Esophagus muscularis mucosa (tissue), 4 donors: ENCODE measurements around the gene ATG13. TPM values are rescaled to one million over a fixed set of nuclear protein-coding genes. Genes with fewer than 3 reads are reported as not detected.

Source experiments
- DNase-seq: peaks from one replicate; pipeline ENCODE4 v3.0.0-alpha.2; 2017; ENCODE audit errors: extremely low spot score
- H3K27ac ChIP-seq, 4 donors: fragments of 200-600 bp; sonication (generic); replicated peaks in 1 of 4; 1 replicate in 3 of 4; 2 replicates in 1 of 4; pipeline ENCODE4 v1.5.1; 2016 to 2019; ENCODE audit warnings: mild to moderate bottlenecking in 1 of 4
- H3K27me3 ChIP-seq, 4 donors: fragments of 200-600 bp; sonication (generic); one replicate each; pipeline versions ENCODE4 v1.5.1 to v1.6.0; 2016 to 2019
- H3K36me3 ChIP-seq, 4 donors: fragments of 200-600 bp; sonication (generic); one replicate each; pipeline ENCODE4 v1.5.1; 2016 to 2019
- H3K4me1 ChIP-seq, 4 donors: fragments of 200-600 bp; sonication (generic); one replicate each; pipeline ENCODE4 v1.5.1; 2016 to 2019
- H3K4me3 ChIP-seq, 4 donors: fragments of 200-600 bp; sonication (generic); 1 replicate in 2 of 4; 2 replicates in 2 of 4; pipeline ENCODE4 v1.5.1; 2016 to 2019; ENCODE audit warnings: mild to moderate bottlenecking in 4 of 4, moderate library complexity in 1 of 4
- H3K9me3 ChIP-seq, 4 donors: fragments of 200-600 bp; sonication (generic); 1 replicate in 3 of 4; 2 replicates in 1 of 4; pipeline ENCODE4 v1.5.1; 2016 to 2019
- EP300 ChIP-seq: sonication (generic); formaldehyde crosslinking; IDR thresholded peaks from one replicate; pipeline ENCODE4 v1.6.1; 2017; ENCODE audit warnings: antibody characterized with exemption
- POLR2A ChIP-seq: fragments of 450-650 bp; IDR thresholded peaks from one replicate; pipeline ENCODE4 v1.6.1; 2017; ENCODE audit warnings: antibody characterized with exemption, moderate library complexity, mild to moderate bottlenecking, low read depth
- POLR2AphosphoS5 ChIP-seq, 2 donors: sonication (generic); formaldehyde crosslinking; IDR thresholded peaks; one replicate each; pipeline ENCODE4 v1.6.1; 2017; ENCODE audit warnings: antibody characterized with exemption in 2 of 2
- WGBS: methylation state at CpG from one replicate; pipeline ENCODE4 v1.1.5; 2018; 5-methylcytosine and 5-hydroxymethylcytosine counted together
- intact Hi-C: fragments of 100-400 bp; cut with DNase I; formaldehyde crosslinking; loops from one replicate; pipeline ENCODE4 v1.15.1; 2023
- total RNA-seq, 4 donors: library from RNA; depleted of rRNA; stranded (reverse); fragments of >200 nt; gene quantifications; one replicate each; pipeline versions ENCODE4 v1.1.0 to v1.2.1, GENCODE V29; 2016
- TF ChIP-seq, protein P1 (sequence below), 3 experiments: fragments of 200-600 bp in 2 of 3; fragments of 450-650 bp in 1 of 3; sonication (generic) in 2 of 3; IDR thresholded peaks; one replicate each; pipeline ENCODE4 v1.5.1; 2017 to 2019; ENCODE audit warnings: antibody characterized with exemption in 3 of 3, mild to moderate bottlenecking in 2 of 3, moderate library complexity in 1 of 3

The ATG13 gene
- total RNA-seq: 10 to 100 TPM; 68.7 to 74.3 (median 72.1) TPM

DNA sequence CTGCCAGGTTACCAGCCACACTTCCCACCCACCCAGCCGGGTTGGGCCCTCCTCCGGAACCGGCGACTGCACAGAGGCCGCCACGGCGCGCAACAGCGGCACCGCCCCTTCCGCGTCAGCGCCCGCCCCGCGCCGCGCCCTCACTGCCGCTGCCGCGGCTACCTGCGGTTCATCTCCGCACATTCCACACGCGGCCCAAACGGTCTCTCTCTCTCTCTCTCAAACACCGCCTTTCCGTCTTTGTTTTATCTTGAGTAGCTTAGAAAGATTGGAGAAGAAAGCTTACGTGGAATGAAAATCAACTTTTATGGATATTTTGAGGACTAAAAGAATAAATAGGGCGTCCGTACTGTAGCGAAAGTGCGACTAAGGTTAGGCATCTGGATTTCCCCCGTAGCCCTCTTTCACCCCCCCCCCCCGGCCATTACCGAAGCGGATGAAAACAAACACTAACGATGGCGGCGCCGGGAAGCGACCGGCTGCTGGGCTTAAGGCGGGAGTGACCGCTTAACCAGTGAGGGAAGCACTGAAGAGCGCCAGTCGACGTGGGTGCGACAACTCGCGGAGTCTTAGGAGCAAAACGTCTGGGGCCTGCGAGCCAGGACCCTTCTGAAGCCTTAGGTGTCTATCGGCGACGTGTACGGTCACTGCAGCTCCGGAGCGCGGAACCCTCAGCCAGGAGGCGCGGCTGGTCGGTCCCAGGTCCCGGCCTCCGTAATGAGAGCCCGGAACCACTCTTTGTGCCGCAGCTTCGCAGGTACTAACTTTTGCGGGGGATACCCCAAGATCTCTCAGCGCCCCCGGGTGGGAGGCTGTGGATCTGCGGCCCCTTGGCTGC is at the start of gene ATG13, which contains the start of gene HARBI1:
Gene ATG13, plus strand, starts transcription at position 420 of the 838 bp plus-strand sequence. CDS start 26,739 bp downstream, outside the sequence.
Gene HARBI1, minus strand, starts transcription at position 94 of the 838 bp plus-strand sequence. CDS start 990 bp downstream, outside the sequence.
- H3K4me1 ChIP-seq: peaks cover 18 to 65% (median 57%) of the 10 kb centered on the region in 4 donors

DNA sequence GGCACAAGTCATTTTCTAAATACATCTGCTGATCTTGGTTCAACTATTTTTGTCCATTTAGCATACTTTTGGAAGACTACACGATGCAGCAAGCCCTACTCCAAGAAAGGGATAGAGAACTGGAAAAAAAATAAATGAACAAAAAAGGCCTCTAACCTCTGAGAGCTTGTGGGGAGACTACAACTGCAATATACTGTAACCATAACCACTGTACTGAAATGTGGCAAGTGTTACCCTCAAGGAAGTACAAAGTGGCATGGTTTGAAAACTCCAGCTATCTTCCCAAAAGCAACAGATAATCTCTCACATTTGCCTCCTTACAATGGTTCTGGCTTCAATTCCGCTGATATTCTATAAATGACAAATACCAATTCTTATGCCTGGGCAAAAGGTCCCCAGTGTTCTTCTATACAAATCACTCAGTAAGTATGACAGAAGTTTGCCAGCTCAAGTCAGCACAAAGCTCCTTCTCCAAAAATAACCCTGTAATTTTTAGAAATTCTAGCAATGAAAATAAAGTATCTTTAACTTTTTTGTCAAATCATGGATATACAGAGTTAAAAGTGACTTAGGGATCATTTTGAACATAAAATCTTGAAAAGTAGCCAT is 46.5 kb upstream of the ATG13 start:
- no peak for DNase-seq
- Histone ChIP-seq H3K27ac (no peak overlapping the region), H3K36me3 (peaks cover 0 to 2% (median 0%) of the 10 kb centered on the region in 4 donors), H3K27me3 (no peaks in the 10 kb centered on the region), H3K9me3 (no peaks in the 10 kb centered on the region), H3K4me1 (peaks cover 10 to 28% (median 21%) of the 10 kb centered on the region in 4 donors), H3K4me3 (no peak overlapping the region)
- WGBS: 53% methylated on average over 2 of the region's 2 CpGs
- TF ChIP-seq POLR2AphosphoS5 (IDR thresholded peaks at IDR 0.05) (no peak), POLR2A (no peak), EP300 (no peak)
- TF ChIP-seq, protein P1, sequence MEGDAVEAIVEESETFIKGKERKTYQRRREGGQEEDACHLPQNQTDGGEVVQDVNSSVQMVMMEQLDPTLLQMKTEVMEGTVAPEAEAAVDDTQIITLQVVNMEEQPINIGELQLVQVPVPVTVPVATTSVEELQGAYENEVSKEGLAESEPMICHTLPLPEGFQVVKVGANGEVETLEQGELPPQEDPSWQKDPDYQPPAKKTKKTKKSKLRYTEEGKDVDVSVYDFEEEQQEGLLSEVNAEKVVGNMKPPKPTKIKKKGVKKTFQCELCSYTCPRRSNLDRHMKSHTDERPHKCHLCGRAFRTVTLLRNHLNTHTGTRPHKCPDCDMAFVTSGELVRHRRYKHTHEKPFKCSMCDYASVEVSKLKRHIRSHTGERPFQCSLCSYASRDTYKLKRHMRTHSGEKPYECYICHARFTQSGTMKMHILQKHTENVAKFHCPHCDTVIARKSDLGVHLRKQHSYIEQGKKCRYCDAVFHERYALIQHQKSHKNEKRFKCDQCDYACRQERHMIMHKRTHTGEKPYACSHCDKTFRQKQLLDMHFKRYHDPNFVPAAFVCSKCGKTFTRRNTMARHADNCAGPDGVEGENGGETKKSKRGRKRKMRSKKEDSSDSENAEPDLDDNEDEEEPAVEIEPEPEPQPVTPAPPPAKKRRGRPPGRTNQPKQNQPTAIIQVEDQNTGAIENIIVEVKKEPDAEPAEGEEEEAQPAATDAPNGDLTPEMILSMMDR (IDR thresholded peaks at IDR 0.05): no peak
- intact Hi-C loops: no loop called here

More for the DNA sequence above, at the start of gene ATG13, which contains the start of gene HARBI1:
- Histone ChIP-seq H3K4me3 (peak within 1 kb of the TSS; percentile 66 to 92 (median 86)), H3K9me3 (no peaks in the 10 kb centered on the region), H3K27ac (peak within 1 kb of the TSS; percentile 90 to 97 (median 96)), H3K27me3 (no peaks in the 10 kb centered on the region), H3K36me3 (peaks cover 0 to 27% (median 19%) of the 10 kb centered on the region in 4 donors)
- TF ChIP-seq EP300 (no peak), POLR2AphosphoS5 (IDR thresholded peaks at IDR 0.05) (peak; percentile 65 to 75), POLR2A (peak; percentile 40)
- TF ChIP-seq, protein P1 (IDR thresholded peaks at IDR 0.05): peak; percentile 84 to 92 (median 88)
- peak; percentile 96 for DNase-seq
- WGBS: 0% methylated on average over 53 of the region's 72 CpGs
- intact Hi-C loops: loop anchor here (2.0 kb wide), 1 partner anchor 227 kb away; the partner anchor contains the start of gene CHRM4

DNA sequence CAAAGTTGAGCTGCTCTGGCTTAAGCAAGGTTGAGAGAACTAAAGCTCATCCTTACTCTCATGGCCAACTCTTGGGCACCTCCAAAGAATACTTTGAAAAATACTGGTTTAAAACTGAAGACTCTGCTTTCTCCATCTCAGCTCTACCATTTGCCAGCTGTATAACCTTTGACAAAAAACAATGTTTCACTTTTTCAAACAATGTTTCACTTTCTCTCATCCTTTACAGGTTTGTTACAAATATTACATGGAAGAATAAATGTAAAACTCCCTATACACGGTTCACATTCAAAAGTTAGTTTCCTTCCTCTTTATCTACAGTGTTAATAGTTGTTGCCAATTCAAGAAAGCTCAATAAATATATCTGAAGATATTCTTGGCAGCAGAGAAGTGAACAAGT is 42.7 kb upstream of the ATG13 start:
- Histone ChIP-seq H3K36me3 (peaks cover 0 to 2% (median 0%) of the 10 kb centered on the region in 4 donors), H3K27me3 (no peaks in the 10 kb centered on the region), H3K4me3 (no peak overlapping the region), H3K4me1 (peaks cover 10 to 36% (median 21%) of the 10 kb centered on the region in 4 donors), H3K27ac (no peak overlapping the region), H3K9me3 (no peaks in the 10 kb centered on the region)
- WGBS: 24% methylated on average over 1 of the region's 1 CpG
- DNase-seq: no peak
- intact Hi-C loops: no loop called here
- TF ChIP-seq, protein P1 (IDR thresholded peaks at IDR 0.05): no peak
- TF ChIP-seq EP300 (no peak), POLR2A (no peak), POLR2AphosphoS5 (IDR thresholded peaks at IDR 0.05) (no peak)

DNA sequence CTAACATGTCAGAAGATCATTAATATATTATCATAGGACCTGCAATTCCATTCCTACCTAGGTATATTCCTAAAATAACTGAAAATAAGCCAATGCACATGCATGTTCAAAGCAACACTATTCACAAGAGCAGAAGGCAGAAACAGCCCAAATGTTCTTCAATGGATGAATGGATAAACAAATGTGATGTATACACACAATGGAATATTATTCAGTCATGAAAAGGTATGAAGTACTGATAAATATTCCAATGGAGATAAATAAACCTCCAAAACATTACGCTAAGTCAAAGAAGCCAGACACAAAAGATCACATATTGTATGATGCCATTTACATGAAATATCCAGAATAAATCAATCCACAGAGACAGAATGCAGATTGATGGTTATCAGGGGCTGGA is 40.3 kb upstream of the ATG13 start:
- Histone ChIP-seq H3K4me3 (no peak overlapping the region), H3K27ac (no peak overlapping the region), H3K4me1 (peaks cover 5 to 27% (median 7%) of the 10 kb centered on the region in 4 donors), H3K36me3 (peaks cover 0 to 2% (median 0%) of the 10 kb centered on the region in 4 donors), H3K9me3 (no peaks in the 10 kb centered on the region), H3K27me3 (no peaks in the 10 kb centered on the region)
- 97% methylated on average over 1 of the region's 1 CpG for WGBS
- intact Hi-C loops: no loop called here
- no peak for DNase-seq
- TF ChIP-seq EP300: no peak
- TF ChIP-seq POLR2A: no peak
- TF ChIP-seq, protein P1 (IDR thresholded peaks at IDR 0.05): no peak
- no peak for TF ChIP-seq POLR2AphosphoS5 (IDR thresholded peaks at IDR 0.05)
